GM18909 (cell line): Measurements from ENCODE around the gene KRT77.
"Not testable (repeated sequence)": the region's sequence is repeated elsewhere in the genome, so short reads cannot be mapped to it uniquely, and the experiment has no call there.

Source experiments
- ATAC-seq: cut with Tn5 transposase; IDR thresholded peaks from one replicate; pipeline ENCODE4 v1.9.1; 2021; ENCODE audit warnings: mild to moderate bottlenecking; ENCODE audit not compliant: unreplicated experiment, poor library complexity

KRT77 gene

DNA sequence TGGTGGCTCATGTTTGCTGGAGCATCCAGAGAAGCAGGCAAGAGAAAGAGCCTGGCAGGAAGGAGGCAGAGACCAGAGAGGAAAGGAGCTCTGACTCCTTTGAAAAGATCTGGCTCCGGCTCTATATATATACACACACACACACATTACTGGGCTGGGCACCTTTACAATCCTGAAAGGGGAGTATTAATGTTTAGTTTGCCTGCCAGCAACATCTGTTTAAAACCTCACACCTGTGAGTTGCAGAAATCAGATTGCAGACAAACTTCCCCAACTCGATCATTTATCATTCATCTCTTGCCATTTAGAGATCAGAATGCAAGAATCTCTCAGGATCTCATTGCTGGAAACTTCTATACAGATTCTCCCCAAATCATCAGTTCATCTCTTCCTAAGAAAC lies at the start of gene KRT77:
Gene KRT77, minus strand, starts transcription at position 101 of the 400 bp plus-strand sequence. Its CDS starts 90 bp downstream, at position 11.
- ATAC-seq: no peak

- no peak for ATAC-seq
These were observed 49.2 kb upstream of the KRT77 start for GRCh38 chr12:52752516-52752915.

- no peak for ATAC-seq
These were observed 48.5 kb upstream of the KRT77 start for GRCh38 chr12:52751795-52752194.

GRCh38 chr12:52750532-52750931 lies 47.2 kb upstream of the KRT77 start:
- ATAC-seq: not testable (repeated sequence)

DNA sequence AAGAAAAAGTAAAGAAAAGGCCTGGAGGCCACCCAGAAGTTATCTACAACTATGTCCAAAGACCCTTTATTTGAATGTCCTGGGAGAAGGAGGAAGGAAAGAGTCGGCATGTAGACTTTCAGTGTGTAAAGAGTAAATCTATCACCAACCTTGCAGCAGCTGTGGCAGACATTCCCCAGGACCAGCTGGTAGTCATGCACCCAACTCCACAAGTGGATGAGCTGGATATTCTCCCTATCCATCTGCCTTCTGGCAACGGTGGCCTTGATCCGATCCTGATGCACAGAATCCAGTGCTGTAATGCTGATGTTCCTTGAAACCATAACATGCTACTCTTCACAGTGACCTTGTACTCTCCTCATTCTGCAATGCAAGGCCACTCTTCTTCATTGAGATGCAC lies 46.5 kb upstream of the KRT77 start:
- no peak for ATAC-seq

DNA sequence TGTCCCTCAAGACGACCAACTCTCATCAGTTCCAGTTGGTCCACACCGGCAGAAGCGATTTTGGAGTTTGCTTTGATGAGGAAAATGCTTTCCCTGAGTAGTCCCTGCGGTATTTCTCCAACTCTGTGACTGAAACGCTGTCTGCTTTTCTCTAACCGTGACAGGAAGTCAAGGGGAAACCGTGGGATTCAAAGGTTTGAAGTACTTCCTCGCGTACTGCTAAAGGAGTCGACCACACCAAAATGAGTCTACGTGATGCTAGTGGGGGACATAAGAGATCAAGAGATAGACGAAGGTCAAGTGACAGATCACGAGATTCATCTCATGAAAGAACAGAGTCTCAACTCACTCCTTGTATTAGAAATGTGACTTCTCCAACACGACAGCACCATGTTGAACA lies 45.3 kb upstream of the KRT77 start:
- no peak for ATAC-seq

- ATAC-seq: no peak
These were observed 42.2 kb upstream of the KRT77 start for GRCh38 chr12:52745554-52745953.

GRCh38 chr12:52744493-52745156 lies 41.3 kb upstream of the KRT77 start:
- no peak for ATAC-seq

- no peak for ATAC-seq
These were observed 39.6 kb upstream of the KRT77 start for GRCh38 chr12:52742822-52743457.

DNA sequence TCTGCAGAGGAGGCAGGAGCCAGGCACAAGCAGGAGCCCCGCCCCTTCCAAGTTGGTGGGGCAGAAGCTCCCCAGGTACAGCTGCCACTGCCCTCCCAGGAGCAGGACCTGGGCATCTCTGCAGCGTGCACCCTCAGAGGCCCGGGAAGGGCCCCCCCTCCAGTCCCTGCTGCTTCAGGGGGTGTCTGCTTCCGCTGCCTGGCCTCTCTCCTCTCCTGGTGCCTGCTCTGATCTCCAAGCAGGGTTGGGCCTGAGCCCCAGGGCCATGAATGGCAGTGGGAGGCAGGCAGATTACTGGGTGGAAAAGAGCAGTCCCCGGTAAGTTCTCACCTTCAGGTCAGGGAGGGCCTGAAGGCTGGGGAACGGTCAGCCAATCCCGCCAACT lies 38.9 kb upstream of the KRT77 start:
- ATAC-seq: no peak

DNA sequence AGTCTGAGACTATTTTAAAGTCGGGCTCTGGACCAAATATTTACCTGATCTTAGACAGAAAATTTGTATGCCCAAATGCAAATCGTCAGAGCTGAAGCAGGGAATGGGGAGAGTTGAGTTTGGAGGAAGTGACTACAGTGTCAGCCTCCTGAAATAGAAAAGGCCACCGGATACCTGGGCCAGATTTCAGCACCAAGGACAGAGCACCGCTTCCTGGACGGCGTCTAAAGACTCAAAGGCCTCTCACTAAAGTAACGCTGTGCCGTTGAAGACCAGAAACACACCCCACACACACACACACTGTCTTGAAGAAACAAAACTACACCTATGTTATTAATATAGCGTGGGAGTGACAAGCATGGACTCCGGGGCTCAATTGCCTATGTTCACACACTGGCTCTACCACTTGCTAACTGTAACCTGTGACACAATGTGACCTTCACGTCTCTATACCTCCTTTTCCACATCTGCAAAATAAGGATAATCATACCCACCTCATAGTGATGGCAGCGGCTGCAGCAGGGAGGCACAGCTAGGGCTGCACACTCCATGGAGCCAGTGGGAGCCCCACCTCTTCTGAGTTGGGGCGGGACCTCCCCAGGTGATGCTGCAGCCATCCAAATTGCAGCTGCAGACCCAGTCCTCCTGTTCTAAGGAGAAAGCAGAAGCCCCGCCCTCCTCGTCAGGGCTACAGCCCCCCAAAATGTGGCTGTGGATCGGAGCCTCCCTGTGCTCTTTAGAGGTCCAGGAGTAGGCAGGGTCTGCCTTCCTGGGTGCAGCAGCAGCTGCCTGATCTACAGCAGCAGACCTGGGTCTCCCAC lies 38.3 kb upstream of the KRT77 start:
- ATAC-seq: no peak

GRCh38 chr12:52740584-52740983 lies 37.3 kb upstream of the KRT77 start:
- ATAC-seq: no peak

DNA sequence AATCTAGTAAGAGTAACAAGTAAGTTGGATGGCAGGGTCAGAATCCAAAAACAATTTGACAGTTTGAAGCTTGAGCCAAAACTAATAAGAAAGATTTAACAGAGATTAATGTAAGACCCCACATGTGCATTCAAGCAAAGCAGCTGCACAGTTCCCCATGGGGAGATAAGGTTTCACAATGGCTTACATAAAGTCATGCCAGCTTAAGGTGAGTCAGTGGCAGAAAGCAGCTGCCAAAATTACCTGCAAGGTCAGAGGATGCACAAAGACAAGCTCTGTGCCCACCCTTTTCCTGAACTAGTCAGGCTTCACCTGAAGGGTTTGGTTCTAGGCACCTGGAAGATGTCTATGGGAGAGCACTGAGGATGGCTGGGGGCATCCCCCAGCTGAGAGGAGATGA lies 36.6 kb upstream of the KRT77 start:
- ATAC-seq: no peak

DNA sequence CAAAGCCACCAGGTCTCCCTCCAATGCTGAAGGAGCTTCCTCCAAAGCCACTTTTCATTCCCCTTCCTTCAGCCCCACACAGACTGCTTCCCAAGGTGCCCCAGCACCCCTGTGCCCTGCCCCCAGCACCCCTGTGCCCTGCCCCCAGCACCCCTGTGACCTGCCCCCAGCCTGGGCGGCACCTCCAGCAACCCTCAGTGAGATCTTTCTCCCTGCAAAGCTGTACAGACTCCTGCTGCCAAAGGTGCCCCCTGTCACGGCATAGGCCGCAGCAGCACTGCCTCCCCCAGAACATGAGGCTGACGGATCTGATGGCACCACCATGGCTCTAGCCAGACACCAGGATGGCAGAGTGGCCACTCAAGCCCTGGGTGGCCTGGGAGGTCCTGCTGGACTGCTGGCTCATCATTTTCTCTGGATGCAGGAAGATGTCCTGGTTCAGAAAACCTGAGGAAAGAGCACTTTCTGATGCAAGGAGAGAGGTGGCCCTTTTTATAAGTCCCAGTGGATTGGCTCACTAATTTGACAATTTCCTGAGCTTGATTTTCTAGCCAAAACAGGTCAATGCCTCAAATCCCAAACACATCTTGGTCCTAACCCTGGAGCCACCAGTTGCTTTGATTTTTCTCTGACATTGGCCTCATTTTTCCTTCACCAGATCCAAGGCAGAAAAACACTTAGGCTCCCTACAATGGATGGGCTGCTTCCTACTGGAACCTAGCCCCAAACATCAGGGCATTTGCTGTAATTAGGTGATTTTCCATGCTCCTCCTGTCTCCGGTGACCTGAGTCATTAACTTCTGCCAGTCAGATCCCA lies 32.7 kb upstream of the KRT77 start:
- no peak for ATAC-seq

DNA sequence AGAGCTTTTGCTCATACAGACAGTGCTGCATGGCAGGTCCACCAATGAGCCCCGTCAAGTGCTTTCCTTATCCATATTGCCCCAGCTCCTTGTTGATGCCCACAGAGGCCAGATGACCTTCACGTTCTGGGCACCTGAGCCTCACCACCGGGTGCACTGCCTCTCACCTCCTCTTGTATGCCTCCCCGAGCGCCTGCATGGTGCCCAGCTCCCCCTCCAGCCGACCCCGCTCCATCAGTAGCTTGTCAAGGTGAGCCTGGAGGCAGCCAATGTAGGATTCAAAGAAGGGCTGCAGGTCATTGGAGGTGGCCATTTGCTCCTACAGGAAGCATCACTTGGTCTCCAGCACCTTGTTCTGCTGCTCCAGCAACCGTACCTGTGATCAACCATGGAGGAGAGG lies 31.8 kb upstream of the KRT77 start:
- no peak for ATAC-seq

- ATAC-seq: no peak
These were observed 27.5 kb upstream of the KRT77 start for GRCh38 chr12:52730793-52731192.

GRCh38 chr12:52730383-52730782 lies 27.1 kb upstream of the KRT77 start:
- no peak for ATAC-seq

GRCh38 chr12:52729147-52729546 lies 25.8 kb upstream of the KRT77 start:
- no peak for ATAC-seq

GRCh38 chr12:52728374-52728773 lies 25.1 kb upstream of the KRT77 start:
- ATAC-seq: no peak

DNA sequence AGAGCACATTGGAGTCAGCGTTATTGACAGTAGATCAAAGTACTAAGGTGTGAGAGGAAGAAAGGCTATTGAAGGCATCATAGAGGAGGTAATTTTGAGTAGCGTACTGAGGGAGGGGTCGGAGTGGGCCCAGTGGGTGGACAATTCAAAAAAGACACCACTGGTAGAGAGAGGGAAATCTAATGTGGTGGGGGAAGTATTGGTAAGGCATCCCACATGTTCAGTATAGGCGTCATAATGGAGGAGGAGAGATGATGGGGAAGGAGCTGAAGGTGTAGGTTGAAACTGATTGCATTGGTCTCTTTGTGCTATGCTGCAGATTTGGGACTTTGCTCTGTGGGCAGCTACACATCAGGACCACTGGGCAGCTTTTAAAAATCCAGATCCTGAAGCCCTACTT lies 23.7 kb upstream of the KRT77 start:
- no peak for ATAC-seq

- ATAC-seq: no peak
These were observed 23.1 kb upstream of the KRT77 start for GRCh38 chr12:52726451-52726850.
